ENCODE data around the gene HOXA9.

HOXA9 gene

GRCh38 chr7:27212497-27213432 lies 47.4 kb upstream of the HOXA9 start:
- Histone ChIP-seq H2AFZ (ENCODE audit: low read length) (no peak overlapping the region), H3K4me2 (ENCODE audit: low read depth, low read length) (no peak overlapping the region), H4K20me1 (ENCODE audit: insufficient read depth, low read length) (no peaks in the 10 kb centered on the region), H3K27me3 (replicated peaks; ENCODE audit: insufficient read depth, low read length) (no peaks in the 10 kb centered on the region), H3K9ac (ENCODE audit: low read length) (no peak overlapping the region), H3K9me3 (replicated peaks; ENCODE audit: insufficient read depth, low read length) (no peaks in the 10 kb centered on the region), H3F3A (ENCODE audit: insufficient read depth, low read length) (no peaks in the 10 kb centered on the region), H3K9me2 (replicated peaks; ENCODE audit: insufficient read depth, low read length) (no peaks in the 10 kb centered on the region), H3K79me2 (ENCODE audit: low read length) (no peaks in the 10 kb centered on the region), H3K4me1 (ENCODE audit: low read length) (no peaks in the 10 kb centered on the region), H3K36me3 (replicated peaks; ENCODE audit: insufficient read depth, low read length) (no peaks in the 10 kb centered on the region), H3K27ac (ENCODE audit: low read length) (no peak overlapping the region), H3K4me3 (ENCODE audit: low read length) (no peak overlapping the region)
- TF ChIP-seq EZH2phosphoT487 (IDR thresholded peaks at IDR 0.05; ENCODE audit: low read length) = no peak
- TF ChIP-seq EZH2 (optimal IDR thresholded peaks at IDR 0.05; ENCODE audit: low read depth, low read length) = no peak
- TF ChIP-seq CTCF (IDR thresholded peaks at IDR 0.05; ENCODE audit: low read length) = no peak
- no peak for DNase-seq

GRCh38 chr7:27211764-27212204 lies 46.4 kb upstream of the HOXA9 start:
- Histone ChIP-seq H3K9me2 (replicated peaks; ENCODE audit: insufficient read depth, low read length) (no peaks in the 10 kb centered on the region), H3K4me1 (ENCODE audit: low read length) (no peaks in the 10 kb centered on the region), H3K27me3 (replicated peaks; ENCODE audit: insufficient read depth, low read length) (no peaks in the 10 kb centered on the region; the same call in 1 of the 2 replicates), H3K27ac (ENCODE audit: low read length) (no peak overlapping the region), H3K79me2 (ENCODE audit: low read length) (no peaks in the 10 kb centered on the region), H3K4me2 (ENCODE audit: low read depth, low read length) (no peak overlapping the region), H3K9ac (ENCODE audit: low read length) (no peak overlapping the region), H3F3A (ENCODE audit: insufficient read depth, low read length) (no peaks in the 10 kb centered on the region), H3K36me3 (replicated peaks; ENCODE audit: insufficient read depth, low read length) (no peaks in the 10 kb centered on the region), H4K20me1 (ENCODE audit: insufficient read depth, low read length) (no peaks in the 10 kb centered on the region), H2AFZ (ENCODE audit: low read length) (no peak overlapping the region), H3K9me3 (replicated peaks; ENCODE audit: insufficient read depth, low read length) (no peaks in the 10 kb centered on the region), H3K4me3 (ENCODE audit: low read length) (no peak overlapping the region)
- no peak for TF ChIP-seq EZH2 (optimal IDR thresholded peaks at IDR 0.05; ENCODE audit: low read depth, low read length)
- DNase-seq = no peak

DNA sequence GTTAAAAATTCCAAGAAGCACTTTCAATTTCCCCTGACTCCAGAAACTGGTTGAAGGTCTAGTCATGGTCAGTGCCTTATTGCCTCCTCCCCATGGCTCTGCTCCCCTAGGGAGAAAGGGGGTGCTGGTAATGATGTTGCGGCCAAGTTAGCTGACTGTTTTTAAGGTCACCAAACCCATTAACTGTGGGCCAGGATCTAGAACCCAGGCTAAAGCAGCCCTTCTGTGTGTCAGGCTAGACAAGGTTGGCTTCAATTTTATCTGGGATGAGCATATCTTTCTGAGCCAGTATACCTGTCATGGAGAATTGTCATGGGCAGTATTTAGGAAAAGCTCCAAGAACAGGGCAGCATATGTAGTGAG lies 45.7 kb upstream of the HOXA9 start:
- no peaks in the 10 kb centered on the region for H3K9me2 ChIP-seq (replicated peaks; ENCODE audit: insufficient read depth, low read length)
- peaks cover 1% of the 10 kb centered on the region; the same call in 1 of the 2 replicates for H3K27me3 ChIP-seq (replicated peaks; ENCODE audit: insufficient read depth, low read length)
- H2AFZ ChIP-seq (ENCODE audit: low read length) = no peak overlapping the region
- H4K20me1 ChIP-seq (ENCODE audit: insufficient read depth, low read length) = no peaks in the 10 kb centered on the region
- TF ChIP-seq EZH2 (optimal IDR thresholded peaks at IDR 0.05; ENCODE audit: low read depth, low read length) (no peak), EZH2phosphoT487 (IDR thresholded peaks at IDR 0.05; ENCODE audit: low read length) (no peak), CTCF (IDR thresholded peaks at IDR 0.05; ENCODE audit: low read length) (no peak)
- H3F3A ChIP-seq (ENCODE audit: insufficient read depth, low read length) = no peaks in the 10 kb centered on the region
- no peak for DNase-seq
- no peak overlapping the region for H3K4me3 ChIP-seq (ENCODE audit: low read length)
- no peak overlapping the region for H3K27ac ChIP-seq (ENCODE audit: low read length)
- H3K4me1 ChIP-seq (ENCODE audit: low read length) = no peaks in the 10 kb centered on the region
- H3K4me2 ChIP-seq (ENCODE audit: low read depth, low read length) = no peak overlapping the region
- H3K9me3 ChIP-seq (replicated peaks; ENCODE audit: insufficient read depth, low read length) = no peaks in the 10 kb centered on the region
- no peaks in the 10 kb centered on the region for H3K36me3 ChIP-seq (replicated peaks; ENCODE audit: insufficient read depth, low read length)
- no peak overlapping the region for H3K9ac ChIP-seq (ENCODE audit: low read length)
- no peaks in the 10 kb centered on the region for H3K79me2 ChIP-seq (ENCODE audit: low read length)

Data from MM.1S (cell line).